RKO (cell line): ENCODE data around the gene RNF146.
"Not testable (repeated sequence)": the region's sequence is repeated elsewhere in the genome, so short reads cannot be mapped to it uniquely, and the experiment has no call there.

ENCODE experiments used
- DNase-seq: peaks from one replicate; pipeline ENCODE4 v3.0.0-alpha.2; 2016; ENCODE audit warnings: low spot score

Gene RNF146, protein sequence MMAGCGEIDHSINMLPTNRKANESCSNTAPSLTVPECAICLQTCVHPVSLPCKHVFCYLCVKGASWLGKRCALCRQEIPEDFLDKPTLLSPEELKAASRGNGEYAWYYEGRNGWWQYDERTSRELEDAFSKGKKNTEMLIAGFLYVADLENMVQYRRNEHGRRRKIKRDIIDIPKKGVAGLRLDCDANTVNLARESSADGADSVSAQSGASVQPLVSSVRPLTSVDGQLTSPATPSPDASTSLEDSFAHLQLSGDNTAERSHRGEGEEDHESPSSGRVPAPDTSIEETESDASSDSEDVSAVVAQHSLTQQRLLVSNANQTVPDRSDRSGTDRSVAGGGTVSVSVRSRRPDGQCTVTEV

DNA sequence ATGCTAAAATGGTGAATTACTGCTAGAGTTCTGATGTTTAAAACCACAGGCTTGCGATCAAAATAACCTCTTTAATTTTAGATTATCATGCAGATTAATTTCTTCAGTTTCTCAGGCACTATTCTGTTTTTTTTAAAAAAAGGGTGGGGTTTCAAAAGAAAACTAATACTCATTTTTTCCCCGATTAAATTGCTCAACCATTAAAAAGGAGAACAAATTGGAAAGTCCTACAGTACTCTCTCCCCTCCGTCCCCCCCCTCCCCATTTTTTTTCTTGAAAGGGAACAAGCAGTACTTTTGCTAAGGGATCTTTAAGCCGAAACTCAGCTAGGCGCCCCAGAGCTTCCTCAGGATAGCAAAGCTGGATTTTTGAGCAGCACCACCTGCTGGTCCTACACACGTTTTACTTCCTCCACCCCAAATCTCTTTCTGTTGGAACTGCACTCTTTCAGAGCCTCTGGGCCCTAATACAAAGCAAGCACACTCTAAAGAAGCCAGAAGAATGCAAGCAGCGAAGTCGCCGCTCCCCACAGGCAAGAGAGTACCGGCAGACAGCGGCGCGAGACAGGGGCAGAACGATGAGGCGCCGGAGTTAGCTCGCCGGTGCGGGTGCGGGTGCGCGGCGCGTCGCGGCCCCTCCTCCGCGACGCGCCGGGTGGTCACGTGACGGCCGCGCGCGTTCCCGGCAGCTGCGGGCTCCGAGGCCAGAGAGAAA is at the start of gene RNF146:
TSS of gene RNF146 (plus strand) at position 687 of the 714 bp plus-strand sequence. CDS start 13,475 bp downstream, outside the sequence.
- peak; percentile 91 for DNase-seq

DNA sequence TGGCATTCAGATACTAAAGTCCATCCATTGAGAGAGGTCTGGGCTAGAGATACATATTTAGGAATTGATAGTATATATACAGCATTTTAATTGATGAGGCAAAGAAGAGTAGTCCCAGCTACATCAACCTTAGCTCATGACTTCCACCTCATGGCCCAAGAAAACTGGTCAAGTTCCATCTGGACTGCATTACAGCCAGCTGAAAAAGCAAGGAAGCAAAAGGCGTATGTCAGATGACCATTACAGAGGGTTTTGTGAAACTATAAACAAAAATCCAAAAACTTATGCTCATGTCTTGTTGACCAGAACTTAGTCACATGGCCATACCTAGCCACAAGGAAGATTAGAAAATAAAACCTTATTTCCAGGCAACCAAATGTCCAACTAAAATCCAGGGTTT is 46.8 kb upstream of the RNF146 start:
- DNase-seq = no peak

DNA sequence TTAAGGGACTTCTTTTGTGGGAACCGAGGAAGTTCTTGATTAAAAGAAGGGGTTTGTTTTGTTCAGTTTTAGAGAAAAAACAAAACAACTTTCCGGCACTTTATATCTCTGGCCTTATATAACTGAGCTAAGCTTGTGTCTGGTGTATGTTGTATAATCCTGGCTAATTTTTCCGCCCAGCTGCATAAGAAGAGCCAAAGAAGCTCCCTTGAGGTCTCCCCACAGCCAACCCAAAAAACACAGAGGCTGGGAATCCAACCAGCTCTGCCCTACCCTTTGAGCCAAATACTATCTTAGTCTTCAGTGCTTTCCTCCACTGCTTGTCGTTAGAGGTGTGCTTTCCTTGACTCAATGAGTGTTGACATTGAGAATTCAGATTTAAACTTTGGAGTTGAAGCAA is 45.5 kb upstream of the RNF146 start:
- DNase-seq = no peak

DNA sequence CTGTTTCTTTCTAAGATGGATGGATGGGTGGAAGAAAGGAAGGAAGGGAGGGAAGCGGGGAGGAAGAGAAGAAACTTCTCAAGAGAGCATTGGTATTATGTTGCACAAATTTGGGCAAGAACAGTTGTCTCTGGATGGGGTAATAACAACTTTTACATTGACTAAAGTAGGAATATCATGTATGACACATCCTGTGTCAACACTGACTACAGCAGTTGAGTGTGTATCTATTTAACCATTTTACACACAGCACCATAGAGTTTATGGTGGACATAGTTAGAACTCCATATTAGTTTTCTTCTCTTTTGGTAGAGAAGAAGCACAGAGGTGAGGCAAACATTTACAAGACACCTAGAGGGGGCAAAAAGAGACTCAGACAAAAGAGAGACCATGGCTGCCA is 44.2 kb upstream of the RNF146 start:
- DNase-seq = peak; percentile 28

DNA sequence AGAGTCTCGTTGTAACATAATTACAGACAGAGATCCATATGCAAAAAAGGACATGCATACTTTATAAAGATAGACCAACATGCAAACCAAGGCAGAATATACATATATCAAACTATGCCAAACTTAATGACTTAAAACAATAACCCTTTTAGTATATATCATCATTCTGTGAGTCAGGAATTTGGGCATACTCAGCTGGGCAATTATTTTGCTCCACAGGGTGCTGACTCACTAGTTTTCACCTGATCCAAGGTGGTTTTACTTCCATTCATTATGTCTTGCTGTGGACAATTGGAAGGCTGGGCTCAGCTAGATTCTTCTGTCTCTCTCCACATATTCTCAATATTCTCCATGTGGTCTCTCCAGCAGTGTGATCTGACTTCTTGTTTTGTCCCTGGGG is 41.2 kb upstream of the RNF146 start:
- DNase-seq = no peak

DNA sequence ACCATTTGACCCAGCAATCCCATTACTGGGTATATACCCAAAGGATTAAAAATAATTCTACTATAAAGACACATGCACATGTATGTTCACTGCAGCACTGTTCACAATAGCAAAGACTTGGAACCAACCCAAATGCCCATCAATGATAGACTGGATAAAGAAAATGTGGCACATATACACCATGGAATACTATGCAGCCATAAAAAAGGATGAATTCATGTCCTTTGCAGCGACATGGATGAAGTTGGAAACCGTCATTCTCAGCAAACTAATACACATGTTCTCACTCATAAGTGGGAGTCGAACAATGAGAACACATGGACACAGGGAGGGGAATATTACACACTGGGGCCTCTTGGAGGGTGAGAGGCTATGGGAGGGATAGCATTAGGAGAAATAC is 32.8 kb upstream of the RNF146 start:
- DNase-seq = not testable (repeated sequence)

DNA sequence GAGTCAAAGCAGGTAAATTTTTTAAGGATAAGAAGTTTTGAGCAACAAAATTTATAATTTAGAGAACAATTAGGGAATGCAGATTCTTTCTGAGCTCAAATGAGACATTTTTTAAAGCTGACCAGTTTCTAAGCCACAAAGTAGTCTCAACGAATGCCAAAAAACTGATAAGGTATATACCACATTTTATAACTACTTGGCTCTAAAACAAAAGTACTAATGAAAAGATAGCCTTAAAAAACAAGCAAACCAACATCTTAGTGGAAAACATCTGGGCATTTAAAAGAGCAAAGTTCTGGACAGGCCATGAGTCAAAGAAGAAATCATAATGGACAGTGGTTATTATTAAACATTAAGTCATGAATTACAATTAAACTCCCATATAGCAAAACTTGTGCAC is 23.2 kb upstream of the RNF146 start:
- no peak for DNase-seq

DNA sequence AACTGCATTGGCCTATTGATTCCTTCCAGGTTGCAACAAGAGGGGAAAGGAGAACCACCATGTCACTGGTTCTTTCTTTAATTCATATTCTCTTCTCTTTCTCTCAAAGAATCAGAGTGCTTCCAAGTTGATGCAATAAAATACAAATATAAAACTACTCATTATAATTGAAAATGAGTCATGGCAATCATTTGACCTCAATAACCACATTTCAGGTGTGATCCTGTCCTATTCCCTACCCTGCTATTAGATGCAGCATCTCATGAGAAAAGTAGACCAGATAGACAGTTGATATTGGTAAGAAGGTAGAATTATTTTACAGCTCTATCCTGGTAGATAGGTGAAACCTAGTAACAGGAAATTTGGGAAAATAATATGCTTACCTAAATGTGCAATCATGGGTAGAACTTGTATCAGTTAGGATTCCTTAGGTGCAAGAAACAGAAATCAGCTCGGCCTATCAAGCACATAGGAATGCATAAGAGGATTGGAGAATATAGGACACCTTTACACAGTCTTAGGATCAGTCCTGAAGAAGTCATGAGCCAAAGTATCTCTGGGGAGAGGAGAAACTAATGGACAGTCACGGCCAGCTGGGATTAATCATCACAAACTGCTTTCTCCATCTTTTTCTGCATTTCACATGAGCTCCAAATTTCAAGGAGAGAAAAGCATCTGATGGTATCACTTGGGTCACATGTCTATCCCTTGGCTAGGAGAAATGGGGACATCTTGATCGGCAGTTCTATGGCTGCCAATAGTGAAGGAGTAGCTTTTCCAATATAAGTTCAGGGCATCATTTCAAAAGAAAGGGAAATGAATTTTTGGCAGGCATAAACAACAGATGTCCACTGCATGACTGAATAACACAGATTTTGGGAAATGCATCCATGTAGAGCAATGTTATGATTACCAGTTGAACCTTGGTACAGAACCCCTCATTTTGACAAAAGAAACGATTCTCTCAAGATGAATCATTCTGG is 19.3 kb upstream of the RNF146 start:
- no peak for DNase-seq

DNA sequence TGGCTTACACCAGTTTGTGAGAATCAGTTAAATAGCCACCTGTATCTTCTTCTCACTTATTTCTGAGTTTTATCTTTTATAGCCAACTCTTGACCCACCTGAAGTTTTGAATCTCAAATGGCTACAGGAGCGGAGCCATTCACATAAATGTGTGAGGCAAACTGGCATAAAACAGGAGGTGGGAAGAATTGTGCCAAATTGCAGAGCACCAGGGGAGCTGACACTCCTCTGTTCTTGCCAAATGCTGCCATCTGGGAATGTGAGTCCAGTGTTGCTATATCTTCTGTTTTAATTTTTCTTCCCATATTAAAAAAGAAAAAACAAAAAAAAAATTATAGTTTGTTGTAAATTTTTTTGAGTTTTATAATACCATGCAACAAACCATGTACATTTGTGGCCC is 17.0 kb upstream of the RNF146 start:
- no peak for DNase-seq

DNA sequence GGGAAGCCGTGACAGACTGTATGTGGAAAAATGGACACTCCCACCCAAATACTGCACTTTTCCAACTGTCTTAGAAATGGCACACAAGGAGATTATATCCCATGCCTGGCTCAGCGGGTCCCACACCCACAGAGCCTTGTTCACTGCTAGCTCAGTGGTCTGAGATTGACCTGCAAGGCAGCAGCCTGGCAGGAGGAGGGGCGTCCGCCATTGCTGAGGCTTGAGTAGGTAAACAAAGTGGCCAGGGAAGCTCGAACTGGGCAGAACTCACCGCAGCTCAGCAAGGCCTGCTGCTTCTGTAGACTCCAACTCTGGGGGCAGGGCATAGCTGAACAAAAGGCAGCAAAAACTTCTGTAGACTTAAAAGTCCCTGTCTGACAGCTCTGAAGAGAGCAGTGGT is 11.4 kb upstream of the RNF146 start:
- no peak for DNase-seq

DNA sequence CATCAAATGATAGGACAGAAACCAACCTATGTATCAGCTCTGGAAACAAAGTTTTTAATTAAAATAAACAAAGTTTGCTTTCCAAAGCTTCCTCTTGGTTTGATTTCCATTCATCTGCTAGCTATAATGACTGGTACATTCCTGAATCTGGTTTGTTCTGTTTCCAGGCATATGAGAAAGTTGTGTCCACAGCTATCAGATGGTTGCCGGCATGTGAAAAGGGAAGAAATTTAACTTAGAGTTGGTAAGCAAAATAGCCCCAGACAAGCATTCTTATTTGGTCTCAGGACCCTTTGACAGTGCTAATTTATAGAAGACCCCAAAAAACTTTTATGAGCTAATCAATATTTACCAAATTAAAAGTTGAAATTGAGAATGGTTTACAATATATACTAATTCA is 3.8 kb upstream of the RNF146 start:
- DNase-seq = no peak

DNA sequence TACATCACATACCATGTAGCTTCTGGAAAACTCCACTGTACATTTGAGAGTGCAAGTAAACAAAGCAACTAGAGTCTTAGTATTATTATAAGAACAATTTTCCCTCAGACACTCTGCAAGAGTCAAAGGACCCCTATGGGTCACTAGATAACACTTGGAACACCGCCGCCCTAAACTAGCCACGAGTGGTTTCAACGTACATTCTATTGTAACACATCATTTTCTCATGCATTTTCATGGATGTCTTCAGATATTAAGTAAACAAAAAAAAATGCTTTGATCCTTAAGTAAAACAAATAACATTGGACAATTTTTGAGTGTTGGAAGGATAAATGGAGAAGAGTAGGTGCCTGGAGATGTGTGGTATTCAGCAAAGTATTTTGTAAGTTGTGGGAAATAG is 3.2 kb upstream of the RNF146 start:
- DNase-seq = no peak

DNA sequence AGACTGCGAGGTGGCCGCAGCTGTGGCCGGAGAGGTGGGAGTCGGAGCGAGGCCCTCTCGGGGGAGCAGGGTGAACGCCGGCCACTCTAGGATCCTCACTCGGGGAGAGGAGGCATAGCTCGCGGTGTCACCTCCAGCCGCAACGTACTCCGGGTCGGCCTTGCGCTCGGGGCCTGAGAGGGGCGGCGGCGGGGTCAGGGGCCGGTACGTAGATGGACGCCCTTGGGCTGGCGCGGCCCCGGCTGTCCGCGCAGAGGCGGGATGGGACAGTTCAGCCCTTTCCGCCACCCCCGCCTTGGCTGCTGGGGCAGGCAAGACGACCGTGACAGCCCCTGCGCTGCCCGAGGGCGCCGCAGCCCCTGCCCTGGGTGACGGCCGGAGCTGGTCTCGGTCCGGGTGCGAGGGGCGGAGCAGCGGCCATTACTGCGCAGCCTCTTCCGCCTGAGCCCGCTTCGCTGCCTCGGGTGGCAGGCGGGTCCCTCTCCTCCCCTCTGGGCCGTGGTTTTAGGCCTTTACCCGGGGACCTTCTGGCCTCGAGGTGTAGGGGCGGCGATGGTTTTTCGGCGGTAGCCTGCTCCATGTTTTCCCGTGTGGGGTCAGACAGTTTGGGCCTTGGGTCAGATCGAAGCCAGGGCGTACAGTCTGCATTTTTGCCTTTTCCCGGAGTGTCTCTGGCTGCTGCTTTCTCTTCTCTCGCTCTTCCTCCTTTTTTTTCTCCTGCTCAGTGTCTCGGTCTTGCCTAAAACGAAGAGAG is 405 bp downstream of the RNF146 start:
- DNase-seq = peak; percentile 51

DNA sequence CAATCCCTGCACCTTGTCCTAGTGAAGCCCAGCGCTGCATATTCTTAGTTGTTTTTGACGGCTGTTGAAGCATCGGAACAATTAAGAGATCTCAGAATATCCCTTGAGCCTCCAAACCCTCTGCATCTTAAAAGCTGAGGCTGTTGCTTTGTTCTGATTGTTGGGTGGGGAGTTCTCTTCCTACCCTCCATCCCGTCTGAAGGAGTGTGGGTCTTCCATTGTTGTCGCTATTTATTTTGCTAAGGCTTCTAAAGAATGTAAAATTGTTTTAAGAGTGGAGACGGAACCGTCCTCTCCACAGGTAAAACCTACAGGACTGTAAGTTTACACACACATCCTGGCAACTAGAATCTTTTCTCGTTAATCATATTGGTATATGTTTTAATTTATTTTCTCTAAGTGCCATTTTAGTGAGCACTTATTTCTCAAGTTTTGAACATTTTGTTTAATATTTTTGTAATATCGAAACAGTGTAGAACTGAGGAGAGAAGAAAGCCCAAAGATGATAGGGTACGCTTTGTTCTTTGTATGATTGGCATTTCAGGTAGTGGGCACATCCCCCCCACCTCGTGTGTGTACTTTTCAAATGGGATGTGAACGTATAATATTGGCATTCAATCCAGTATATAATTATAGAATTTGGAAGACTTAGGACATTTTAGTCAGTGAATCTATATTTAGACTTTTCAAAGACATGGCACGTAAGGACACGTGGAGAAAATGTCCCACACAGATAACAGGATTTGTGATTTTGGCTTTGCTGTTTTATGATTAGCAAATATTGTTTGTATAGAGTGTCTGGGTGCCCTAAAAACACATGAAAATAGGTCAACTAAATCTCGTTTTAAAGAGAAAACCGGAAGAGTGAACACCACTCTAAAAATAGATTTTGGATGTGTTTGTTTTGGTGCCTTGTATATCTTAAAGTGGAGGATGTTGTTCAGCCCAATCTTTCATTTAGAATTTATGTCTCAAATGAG is 1.3 kb downstream of the RNF146 start:
- DNase-seq = peak; percentile 34

DNA sequence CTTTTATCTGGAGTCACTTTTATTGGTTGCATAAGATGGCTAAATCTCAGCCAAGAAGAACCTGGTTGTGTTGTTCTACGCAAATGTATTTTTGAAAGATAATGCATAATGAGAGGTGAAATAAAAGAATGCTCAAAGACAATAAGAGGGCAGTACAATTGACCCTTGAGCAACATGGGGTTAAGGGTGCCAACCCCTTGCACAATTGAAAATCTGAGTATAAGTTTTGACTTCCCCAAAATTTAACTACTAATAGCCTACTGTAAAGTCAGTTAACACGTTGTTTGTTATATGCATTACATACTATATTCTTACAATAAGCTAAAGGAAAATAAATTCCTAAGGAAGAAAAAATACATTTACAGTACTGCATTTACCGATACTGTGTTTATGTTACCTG is 5.9 kb downstream of the RNF146 start:
- DNase-seq = no peak

DNA sequence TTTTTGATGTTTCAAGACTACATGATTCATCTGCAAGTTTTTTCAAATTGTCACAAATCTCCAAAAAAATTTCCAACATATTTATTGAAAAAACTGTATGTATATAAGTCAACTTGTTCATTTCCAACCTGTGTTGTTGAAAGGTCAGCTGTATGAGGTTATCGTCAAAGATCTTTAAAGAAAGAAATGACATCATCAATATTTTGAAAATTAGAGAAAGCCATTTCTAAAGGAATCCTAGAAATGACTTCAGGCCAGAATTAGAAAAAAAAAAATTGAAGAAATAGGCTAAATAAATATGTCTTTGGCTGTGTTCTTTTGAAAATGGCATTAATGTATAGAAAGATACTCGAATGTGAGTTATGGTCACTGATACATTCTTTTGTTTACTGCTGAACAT is 6.8 kb downstream of the RNF146 start:
- DNase-seq = no peak

DNA sequence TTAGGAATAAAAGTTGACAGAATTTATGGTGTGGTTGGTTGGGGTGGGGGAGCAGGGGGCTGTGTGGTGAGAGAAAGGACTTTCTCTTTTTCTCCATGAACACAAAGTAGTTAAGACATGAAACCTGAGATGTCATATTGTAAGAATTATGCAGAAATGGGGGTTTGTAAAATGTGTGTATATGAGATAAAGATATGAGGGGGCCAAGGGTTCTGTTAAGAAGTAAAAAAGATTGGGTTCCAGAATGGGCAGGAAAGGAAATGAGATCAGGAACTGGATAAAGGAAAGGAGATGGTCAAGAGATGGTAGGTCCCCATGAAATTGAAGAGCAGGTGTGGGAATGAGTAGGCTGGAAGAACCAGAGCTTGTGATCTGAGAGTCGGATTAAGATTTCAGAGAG is 9.7 kb downstream of the RNF146 start:
- DNase-seq = no peak

DNA sequence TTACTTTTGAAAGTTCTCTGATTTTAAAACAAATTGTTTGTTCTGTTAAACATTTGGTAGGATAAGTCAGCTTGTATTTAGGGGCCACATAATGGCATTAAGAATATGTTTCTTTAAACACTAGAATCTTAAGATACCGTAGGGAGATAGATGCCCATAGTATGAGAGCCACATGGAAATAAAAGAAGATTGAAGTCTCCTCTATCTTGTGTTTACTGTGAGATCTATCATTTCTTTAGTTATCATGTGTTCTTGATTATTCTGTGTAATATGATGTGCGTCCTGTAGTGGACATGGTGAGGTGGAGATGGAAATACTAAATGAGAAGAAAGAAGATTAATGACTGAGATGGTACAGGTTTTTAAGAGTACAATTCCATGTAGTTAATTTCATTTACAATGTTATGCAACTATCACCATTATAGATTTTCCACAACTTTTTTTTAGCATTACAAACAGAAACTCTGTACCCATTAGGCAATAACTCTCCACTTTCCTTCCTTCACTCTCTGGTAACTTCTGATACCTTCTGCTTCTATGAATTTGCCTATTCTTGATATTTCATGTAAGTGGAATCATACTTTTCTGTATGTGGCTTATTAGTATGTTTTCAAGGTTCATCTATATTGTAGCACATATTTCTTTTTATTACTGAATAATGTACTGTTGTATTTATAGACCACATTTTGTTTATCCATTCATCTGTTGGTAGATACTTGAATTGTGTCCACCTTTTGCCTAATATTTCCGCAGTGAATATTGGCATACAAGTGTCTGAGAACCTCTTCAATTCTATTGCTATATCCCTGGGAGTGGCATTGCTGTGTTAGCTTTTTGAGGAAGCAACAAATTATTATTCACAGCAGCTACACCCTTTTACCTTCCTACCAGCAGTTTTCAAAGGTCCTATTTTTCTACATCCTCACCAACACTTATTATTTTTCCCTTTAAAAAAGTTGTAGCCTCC is 11.5 kb downstream of the RNF146 start:
- no peak for DNase-seq

DNA sequence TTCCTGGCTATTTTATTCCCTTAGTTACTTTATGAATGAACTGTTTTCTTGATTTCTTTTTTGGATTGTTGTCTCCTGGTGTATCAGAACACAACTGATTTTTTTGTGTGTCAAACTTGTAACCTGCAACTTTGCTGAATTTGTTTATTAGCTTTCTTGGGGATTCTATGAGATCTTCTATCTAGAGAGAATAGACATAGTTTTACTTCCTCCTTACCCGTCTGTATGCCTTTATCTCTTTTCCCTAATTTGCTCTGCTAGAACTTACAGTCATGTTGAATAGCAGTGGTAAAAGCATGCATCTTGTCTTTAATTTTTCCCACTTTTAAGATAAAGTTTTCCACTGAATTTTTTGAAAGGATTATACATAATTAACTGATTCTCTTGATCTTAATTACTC is 13.2 kb downstream of the RNF146 start:
- no peak for DNase-seq
